GM21723 (cell line): ENCODE data around the gene PVALB.

Source experiments
- ATAC-seq: cut with Tn5 transposase; IDR thresholded peaks from one replicate; pipeline ENCODE4 v1.9.1; 2021; ENCODE audit warnings: mild to moderate bottlenecking, moderate library complexity; ENCODE audit not compliant: unreplicated experiment

The PVALB gene

GRCh38 chr22:36814801-36815200 is 2.0 kb downstream of the PVALB start:
- no peak for ATAC-seq

GRCh38 chr22:36811094-36811800 is 5.6 kb downstream of the PVALB start:
- ATAC-seq: no peak

DNA sequence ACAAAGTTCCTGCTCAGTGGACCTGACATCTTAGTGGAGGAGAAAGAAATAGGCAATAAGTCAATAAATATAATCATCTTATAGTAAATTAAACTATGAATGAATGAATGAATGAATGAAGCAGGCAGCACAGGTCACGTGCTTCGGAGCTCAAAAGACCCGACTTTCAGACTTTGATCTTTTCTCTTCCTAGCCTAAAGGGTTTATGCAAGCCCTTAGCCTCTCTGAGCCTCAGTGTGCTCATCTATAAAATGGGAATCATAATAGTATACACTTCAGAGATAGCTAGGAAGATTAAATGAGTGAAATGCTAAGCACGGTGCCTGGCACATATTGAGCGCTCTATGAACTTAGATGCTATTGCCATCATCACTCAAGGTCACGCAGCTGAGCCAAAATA is 7.5 kb downstream of the PVALB start:
- ATAC-seq: no peak

DNA sequence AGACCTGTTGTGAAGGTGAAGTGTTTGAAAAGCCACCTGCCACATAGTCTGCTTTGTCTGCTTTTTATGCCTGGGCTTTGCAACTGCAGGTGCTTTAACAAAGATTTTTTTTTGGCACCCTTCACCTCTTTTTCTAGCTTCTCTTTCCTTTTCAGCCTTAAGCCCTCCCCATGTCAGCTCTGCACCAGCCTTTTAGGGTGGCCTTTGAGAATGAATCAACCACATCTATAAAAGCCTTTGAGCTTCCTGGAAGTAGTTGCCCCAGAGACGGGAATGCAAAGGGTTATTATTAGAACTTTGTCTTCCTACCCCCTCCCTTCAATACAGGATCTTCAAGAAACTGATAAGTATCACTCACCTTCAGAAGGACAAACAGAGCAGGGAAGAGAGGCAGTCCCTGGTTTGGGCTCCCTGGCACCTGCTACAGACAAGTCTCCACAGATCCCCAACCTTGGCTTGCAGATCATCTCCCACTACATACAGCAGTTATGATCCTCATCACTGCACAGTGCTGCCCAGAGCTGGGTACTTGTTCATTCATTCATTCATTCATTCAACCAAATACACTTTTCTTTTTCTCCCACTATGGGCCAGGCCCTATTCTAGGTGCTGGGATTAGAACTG is 8.0 kb downstream of the PVALB start:
- no peak for ATAC-seq

- no peak for ATAC-seq
These were observed 9.2 kb downstream of the PVALB start for GRCh38 chr22:36807627-36808026.

DNA sequence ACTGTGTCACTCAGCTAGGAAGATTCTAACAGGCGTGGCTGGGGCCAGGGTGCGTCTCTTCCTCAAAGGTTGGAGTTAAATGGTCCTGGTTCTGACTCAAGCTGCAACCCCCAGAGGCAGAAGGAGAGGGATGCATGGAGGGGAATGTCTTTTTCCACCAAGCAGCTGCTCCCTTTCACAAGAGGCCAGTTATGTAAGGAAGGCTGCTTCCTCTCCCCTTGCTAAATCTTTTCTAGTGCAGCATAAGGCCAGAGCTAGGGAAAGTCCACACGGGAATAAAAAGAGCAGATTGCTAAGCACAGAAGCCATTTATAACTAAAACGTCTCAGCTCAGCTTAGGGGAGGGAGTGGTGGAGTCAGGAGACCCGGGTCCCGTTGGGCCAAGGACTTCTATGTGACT is 10.0 kb downstream of the PVALB start:
- ATAC-seq: no peak

- ATAC-seq: no peak
These were observed 13.5 kb downstream of the PVALB start for GRCh38 chr22:36803358-36803757.

DNA sequence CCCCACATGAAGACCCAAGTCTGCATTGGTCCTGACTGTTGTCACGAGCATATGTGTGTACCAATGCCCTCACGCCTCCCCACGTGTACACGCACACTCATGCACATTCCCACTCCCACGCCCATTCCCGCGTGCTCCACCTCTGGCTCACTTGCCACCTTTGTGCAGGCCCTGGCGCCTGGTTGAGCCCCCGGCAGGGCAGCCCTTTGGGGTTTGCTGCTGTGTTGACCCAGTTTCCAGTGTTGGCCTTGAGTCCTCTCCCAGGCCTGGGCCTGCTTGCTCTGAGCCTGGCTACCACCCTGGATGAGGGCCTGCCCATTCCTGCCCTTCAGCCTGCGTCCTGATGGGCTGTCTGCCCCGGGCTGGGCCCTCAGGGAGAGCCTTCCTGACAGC is 18.2 kb downstream of the PVALB start:
- no peak for ATAC-seq

GRCh38 chr22:36797911-36798673 is 18.7 kb downstream of the PVALB start:
- no peak for ATAC-seq

- no peak for ATAC-seq
These were observed 19.5 kb downstream of the PVALB start for GRCh38 chr22:36797374-36797773.

- ATAC-seq: no peak
These were observed 20.2 kb downstream of the PVALB start for GRCh38 chr22:36796552-36797175.

GRCh38 chr22:36795633-36796032 is 21.2 kb downstream of the PVALB start:
- ATAC-seq: no peak

- ATAC-seq: no peak
These were observed 26.2 kb downstream of the PVALB start for GRCh38 chr22:36790648-36791047.

DNA sequence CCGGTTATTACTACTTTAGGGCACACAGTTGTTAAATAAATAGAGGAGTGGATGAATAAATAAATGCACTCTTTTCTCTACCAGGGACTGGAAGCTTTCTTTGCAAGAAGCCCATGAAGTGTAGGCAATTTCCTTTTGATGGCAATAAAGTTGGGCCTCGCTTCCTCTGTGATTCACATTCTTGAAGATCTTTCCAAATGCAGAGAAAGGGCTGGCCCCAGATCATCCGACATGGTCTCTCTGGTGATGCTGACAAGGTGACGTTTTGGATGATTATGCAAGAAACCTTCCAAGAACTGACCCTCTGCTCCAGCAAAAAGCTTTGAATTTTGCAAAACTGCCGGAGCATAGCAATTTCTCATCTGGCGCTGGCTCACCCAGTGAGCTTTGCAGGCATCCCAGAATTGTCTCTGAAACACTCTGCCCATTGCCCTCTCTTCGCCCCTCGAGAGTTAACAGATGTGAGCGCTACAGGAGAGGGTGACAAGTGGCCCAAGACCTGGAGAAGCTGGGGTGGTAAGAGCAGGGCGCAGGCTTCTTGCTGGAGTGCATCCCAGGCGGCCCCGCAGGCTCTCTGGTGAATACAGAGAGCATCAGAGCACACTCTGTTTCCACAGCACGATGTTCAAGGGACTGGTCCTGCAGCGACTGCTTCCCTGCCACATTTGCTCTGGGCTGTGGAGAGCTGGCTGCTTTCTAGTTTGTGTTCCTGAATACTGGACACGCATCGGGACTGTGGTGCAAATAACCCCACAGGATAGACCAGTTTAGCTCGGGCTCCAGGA is 29.4 kb downstream of the PVALB start:
- ATAC-seq: no peak

DNA sequence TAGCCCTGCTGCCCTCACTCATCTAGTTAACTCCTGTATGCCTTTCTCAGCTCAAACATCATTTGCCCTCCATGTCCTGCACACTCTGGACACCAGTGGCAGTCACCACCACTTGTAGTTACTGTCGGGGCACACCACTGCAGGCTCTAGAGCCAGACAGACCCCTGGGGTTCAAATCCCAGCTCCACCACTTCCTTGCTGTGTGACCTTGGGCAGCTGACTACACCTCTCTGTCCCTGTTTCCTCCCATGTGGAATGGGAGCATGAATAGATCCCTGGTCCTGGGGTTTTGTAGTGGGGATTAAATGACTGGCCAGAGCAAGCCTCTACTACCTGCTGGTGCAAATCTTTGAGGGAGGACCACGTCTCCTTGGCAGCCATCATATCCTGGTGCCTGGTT is 33.1 kb downstream of the PVALB start:
- no peak for ATAC-seq

- ATAC-seq: peak; percentile 70
These were observed 34.9 kb downstream of the PVALB start for GRCh38 chr22:36781656-36782627.

DNA sequence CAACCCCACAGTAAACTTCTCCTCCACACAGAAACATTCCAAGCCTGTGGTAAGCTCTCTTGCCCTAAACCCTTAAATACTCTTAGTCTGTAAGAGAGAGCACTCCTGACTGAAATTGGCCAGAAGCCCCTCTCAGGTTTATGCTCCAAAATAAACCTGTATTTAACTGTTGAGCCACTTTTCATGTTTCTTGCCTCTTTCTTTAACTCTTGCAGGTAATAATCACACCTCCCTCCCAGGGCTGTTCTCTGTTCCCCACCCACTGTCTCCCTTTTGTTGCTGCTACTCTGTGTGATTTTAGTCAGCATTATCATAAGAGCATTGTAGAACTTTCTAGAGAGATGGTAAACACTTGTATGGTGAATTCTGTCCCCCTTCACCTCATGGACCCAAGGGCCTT is 38.8 kb downstream of the PVALB start:
- ATAC-seq: no peak

DNA sequence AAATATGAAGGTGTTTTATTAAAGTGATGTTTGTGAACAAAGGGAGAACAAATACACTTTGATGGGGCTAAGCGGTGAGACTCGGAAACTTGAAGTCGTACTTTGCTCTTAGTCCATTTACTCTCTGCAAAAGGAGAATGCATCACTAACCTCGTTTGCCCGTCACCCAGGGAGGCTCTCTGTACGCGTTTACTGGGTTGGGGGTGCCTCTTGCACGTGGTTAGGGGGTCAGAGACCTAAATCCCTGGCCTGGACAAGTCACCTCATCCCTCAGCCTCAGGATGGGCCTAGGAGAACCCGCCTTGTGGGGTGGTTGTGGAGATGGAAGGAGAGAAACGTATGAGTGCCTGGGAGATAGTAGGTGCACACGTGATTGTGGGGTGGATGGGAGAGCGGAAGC is 40.1 kb downstream of the PVALB start:
- ATAC-seq: no peak

DNA sequence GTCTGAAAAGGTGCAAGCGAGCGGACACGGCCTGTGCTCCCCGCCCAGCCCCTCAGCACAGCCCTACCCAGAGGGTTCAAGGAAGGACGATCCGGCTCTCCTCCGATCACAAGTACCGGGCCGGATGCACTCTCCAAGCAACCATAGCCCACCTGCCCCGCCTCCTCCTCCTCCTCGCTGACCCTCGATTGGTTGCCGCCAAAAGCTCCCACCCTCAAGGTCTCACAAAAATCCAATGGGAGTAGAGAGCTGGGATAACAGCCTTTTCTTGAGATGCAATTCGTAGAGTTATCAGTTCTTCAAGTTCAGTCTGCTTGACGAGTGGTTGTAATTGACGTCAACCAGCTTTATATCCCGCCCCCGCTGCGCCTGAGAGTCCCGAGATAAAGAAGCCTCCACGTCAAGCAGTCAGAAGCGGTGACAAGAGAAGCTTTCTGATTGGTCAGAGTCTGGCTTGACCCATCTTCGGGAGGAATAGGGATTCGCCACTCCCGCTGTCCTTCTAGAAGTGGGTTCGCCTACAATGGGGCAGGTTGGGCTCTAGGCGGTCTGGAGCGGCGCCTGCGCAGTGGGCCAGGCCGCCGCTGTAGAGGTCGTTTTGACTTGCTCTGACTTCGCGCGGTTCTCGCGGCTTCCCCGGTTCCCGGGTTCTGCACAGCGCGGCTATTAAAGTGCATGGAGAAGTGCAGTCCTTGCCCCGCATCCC is 40.7 kb downstream of the PVALB start, which contains the start of gene IFT27:
Gene IFT27, minus strand, starts transcription at position 156 of the 706 bp plus-strand sequence. CDS start 412 bp downstream, outside the sequence.
- ATAC-seq: peak; percentile 90
